Measurements from ENCODE around the gene SEC11A. TPM values are rescaled to one million over a fixed set of nuclear protein-coding genes. Genes with fewer than 3 reads are reported as not detected.

The SEC11A gene
- total RNA-seq (2022; extraction: Qiagen RNA extraction; ENCODE audit: low read depth), result 326 to 505 TPM (median 354 TPM) in 5 replicates

DNA sequence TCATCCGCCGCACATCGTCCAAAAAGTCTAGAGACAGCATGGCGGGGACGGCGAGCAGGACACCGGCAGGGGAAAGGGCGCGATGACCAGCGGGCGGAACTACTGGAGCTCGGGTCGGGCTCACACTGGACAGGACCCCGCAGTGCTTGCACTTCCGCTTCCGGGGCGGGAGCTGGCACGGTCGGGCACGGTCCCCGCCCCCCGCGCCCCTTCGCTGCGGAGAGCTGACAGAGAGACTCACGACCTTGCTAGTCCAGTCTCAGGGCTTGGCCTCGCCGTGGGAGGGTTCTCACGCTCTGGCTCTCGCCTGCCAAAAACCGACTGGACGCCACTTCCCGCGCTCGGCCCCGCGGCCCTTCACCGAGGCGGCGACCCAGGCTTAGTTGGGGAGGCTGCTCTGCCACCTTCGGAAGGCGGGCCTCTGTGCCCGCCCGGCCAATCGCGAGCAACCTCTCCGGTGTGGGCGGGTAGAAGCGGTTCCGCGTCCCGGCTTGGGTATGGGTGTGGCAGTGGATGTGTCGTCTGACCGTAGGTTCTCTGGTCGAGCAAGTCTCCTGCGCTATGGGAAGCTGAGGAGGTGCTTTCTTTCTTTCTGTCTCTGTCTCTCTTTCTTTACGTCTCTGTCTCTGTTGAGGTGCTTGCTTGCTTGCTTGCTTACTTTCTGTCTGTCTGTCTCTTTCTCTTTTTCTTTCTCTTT lies at the start of gene SEC11A:
Gene SEC11A, minus strand, starts transcription at position 104 of the 697 bp plus-strand sequence. Its CDS starts 64 bp downstream, at position 40.

DNA sequence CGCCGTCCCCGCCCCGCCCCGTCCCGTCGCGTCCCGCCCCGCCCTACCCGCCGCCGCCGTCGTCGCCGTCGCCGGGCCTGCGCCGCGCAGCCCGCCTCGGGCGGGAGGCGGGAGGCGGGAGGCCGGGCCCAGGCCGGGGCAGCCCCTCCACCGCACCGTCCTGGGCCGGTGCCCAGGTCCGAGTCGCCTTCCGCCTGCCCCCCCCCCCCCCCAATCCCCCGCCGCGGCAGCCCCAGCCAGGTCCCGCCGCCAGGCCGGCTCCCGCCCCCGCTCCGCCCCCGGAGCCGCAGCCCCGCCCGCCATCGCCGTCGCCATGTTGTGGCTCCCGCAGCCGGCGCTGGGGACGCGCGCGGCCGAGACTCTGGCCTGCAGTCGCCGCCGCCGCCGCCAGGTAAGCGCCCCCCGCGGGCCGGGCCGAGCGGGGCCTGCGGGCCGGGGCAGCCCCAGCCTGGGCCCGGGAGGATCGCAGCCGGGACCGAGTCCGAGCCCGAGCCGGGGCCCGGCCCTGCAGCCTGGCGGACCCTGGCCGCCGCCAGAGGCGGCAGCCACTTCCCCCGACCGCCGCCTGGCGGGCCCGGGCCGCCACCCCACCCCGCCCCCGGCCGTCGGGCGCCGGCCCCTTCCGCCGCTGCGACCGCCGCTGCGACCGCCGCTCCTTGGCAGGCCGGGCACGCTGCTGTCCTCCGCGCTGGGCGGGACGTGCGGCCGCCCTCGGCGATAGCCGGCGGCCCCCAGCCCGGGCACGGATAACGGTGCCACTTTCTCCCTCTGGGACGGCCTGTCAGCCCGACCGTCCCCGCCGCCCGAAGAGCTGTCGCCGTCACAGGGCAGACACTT lies 32.6 kb upstream of the SEC11A start, which contains the start of gene ZNF592:
Gene ZNF592, plus strand, starts transcription at position 319 of the 837 bp plus-strand sequence. CDS start 34,084 bp downstream, outside the sequence.

DNA sequence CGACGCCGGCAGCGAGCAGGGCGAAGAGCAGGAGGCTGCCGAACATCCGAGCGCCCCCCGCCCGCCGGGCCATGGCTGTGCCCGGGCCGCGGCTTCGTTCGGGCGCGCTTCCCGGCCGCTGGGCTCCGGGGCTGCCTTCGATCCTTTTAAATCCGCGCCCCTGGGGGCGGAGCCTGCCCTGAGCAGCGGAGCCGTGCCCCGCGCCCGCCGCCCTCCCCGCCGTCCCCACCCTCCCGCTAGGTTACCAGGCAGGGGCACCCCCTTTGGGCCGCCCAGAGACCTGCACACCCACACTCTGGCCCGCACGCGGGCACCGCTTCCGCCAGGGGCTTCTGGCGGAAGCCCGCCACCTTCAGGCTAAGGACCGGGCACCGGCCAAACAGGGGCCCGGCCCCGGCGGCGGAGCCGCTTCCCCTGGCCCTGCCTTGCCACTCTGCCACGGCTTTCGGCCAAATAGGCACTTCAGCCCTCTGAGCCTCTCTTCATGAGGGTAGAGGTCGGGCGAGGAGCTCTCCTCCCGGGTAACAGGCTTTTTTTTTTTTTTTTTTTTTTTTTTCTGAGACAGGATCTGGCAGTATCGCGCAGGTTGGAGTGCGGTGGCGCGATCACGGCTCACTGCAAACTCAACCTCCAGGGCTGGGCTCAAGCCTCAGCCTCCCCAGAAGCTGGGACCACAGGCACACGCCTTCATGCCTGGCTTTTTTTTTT lies 57.7 kb downstream of the SEC11A start, which contains the start of gene NMB:
Gene NMB, minus strand, starts transcription at position 120 of the 708 bp plus-strand sequence. Its CDS starts 47 bp downstream, at position 73.

DNA sequence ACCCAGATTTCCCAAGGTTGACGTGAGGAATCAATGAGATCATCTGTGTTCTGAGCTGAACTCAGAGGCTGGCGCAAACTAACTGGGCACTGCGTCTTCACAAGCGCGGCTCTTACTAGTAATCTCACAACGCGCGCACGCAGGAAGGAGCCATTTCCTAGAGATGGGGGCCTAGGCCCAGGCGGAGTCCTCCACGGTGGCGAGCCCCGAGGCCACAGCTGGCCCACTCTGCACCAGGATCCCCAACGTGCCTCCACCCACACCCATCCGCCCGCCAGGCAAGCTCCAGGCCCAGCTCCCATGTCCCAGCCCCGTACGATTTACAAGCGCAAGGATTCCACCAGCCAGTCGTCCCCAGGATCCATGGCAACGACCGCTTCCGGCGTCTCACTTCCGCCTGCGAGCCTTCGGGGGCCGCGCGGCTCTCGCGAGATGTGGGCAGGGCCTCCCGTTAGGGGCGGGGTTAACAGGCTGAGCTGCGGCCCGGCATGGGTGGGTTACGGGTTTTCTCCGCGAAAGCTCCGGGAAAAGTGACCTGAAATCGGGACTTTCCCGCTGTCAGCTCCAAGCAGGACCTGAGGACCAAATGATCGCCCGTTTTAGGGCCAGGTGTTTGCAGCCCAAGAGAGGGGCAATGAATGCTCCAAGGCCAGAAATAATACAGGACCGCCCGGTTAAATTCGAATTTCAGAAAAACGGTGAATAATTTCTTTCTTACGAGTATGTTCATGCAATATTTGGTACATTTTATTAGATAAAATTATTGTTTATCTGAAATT lies 61.8 kb downstream of the SEC11A start, which contains the start of gene WDR73:
Gene WDR73, minus strand, starts transcription at position 374 of the 779 bp plus-strand sequence. Its CDS starts 9 bp downstream, at position 365.

Other genes with a start within 250 kb of the SEC11A start
- gene ZSCAN2, start 115.1 kb downstream of the SEC11A start, total RNA-seq (2022; extraction: Qiagen RNA extraction; ENCODE audit: low read depth), result 11.3 to 14.6 TPM (median 13.7 TPM) in 5 replicates
- gene WDR73, start 61.9 kb downstream of the SEC11A start, total RNA-seq (2022; extraction: Qiagen RNA extraction; ENCODE audit: low read depth), result 37.5 to 40.8 TPM (median 39.2 TPM) in 5 replicates
- 10.9 to 23.9 TPM (median 22.1 TPM) in 5 replicates for gene NMB, start 57.9 kb downstream of the SEC11A start, total RNA-seq (2022; extraction: Qiagen RNA extraction; ENCODE audit: low read depth)
- 13.1 to 24.0 TPM (median 21.2 TPM) in 5 replicates for gene ZNF592, start 32.5 kb upstream of the SEC11A start, total RNA-seq (2022; extraction: Qiagen RNA extraction; ENCODE audit: low read depth)
- 0.12 to 0.31 TPM (median 0.18 TPM) in 4 of 5 replicates, not detected in the other for gene ALPK3, start 101.2 kb upstream of the SEC11A start, total RNA-seq (2022; extraction: Qiagen RNA extraction; ENCODE audit: low read depth)
- 0.06 TPM in 1 of 5 replicates, not detected in the others for gene SLC28A1, start 168.5 kb upstream of the SEC11A start, total RNA-seq (2022; extraction: Qiagen RNA extraction; ENCODE audit: low read depth)

Data from A549 treated with ZK216348 at 1 μM for 4 hours (cell line).